NCI-H2196 (cell line): ENCODE data around the gene MPDZ.
"Not testable (repeated sequence)": the region's sequence is repeated elsewhere in the genome, so short reads cannot be mapped to it uniquely, and the experiment has no call there.

Source experiments
- DNase-seq: peaks from one replicate; lab custom pipeline; 2025; ENCODE audit not compliant: unreplicated experiment; lab: John Stamatoyannopoulos, UW

The MPDZ gene

GRCh38 chr9:13268469-13268868, 11.0 kb downstream of the MPDZ start:
- DNase-seq, result no peak

- DNase-seq, result no peak
Observed at GRCh38 chr9:13267743-13268142, 11.7 kb downstream of the MPDZ start.

GRCh38 chr9:13266167-13266566, 13.3 kb downstream of the MPDZ start:
- DNase-seq, result no peak

- DNase-seq, result no peak
Observed at GRCh38 chr9:13264788-13265187, 14.7 kb downstream of the MPDZ start.

- no peak for DNase-seq
Observed at GRCh38 chr9:13263511-13263910, 16.0 kb downstream of the MPDZ start.

- DNase-seq, result no peak
Observed at GRCh38 chr9:13252852-13253251, 26.6 kb downstream of the MPDZ start.

- no peak for DNase-seq
Observed at GRCh38 chr9:13244181-13244580, 35.3 kb downstream of the MPDZ start.

GRCh38 chr9:13241283-13241682, 38.2 kb downstream of the MPDZ start:
- DNase-seq, result no peak

- DNase-seq, result no peak
Observed at GRCh38 chr9:13239660-13240059, 39.8 kb downstream of the MPDZ start.

- no peak for DNase-seq
Observed at GRCh38 chr9:13239208-13239607, 40.3 kb downstream of the MPDZ start.

GRCh38 chr9:13234932-13235331, 44.6 kb downstream of the MPDZ start:
- DNase-seq, result no peak

- DNase-seq, result no peak
Observed at GRCh38 chr9:13228431-13228830, 51.1 kb downstream of the MPDZ start.

GRCh38 chr9:13224366-13224765, 55.1 kb downstream of the MPDZ start:
- no peak for DNase-seq

GRCh38 chr9:13222733-13223132, 56.8 kb downstream of the MPDZ start:
- not testable (repeated sequence) for DNase-seq

- DNase-seq, result no peak
Observed at GRCh38 chr9:13221741-13222140, 57.8 kb downstream of the MPDZ start.

- DNase-seq, result no peak
Observed at GRCh38 chr9:13220837-13221236, 58.7 kb downstream of the MPDZ start.

GRCh38 chr9:13215791-13216554, 63.5 kb downstream of the MPDZ start:
- no peak for DNase-seq

GRCh38 chr9:13213998-13214397, 65.5 kb downstream of the MPDZ start:
- DNase-seq, result no peak

- DNase-seq, result peak; percentile 47
Observed at GRCh38 chr9:13213337-13213736, 66.2 kb downstream of the MPDZ start.

- no peak for DNase-seq
Observed at GRCh38 chr9:13210306-13210705, 69.2 kb downstream of the MPDZ start.

- no peak for DNase-seq
Observed at GRCh38 chr9:13209498-13209897, 70.0 kb downstream of the MPDZ start.

GRCh38 chr9:13205824-13206223, 73.7 kb downstream of the MPDZ start:
- DNase-seq, result no peak

- DNase-seq, result no peak
Observed at GRCh38 chr9:13190040-13190439, 89.5 kb downstream of the MPDZ start.
